HG03575 (cell line): ENCODE measurements around the gene SPP2.

ENCODE experiments used
- ATAC-seq: cut with Tn5 transposase; IDR thresholded peaks from one replicate; pipeline ENCODE4 v1.9.1; 2021; ENCODE audit not compliant: unreplicated experiment, insufficient number of reproducible peaks, low FRiP score; ENCODE audit errors: extremely low read depth

Gene SPP2

DNA sequence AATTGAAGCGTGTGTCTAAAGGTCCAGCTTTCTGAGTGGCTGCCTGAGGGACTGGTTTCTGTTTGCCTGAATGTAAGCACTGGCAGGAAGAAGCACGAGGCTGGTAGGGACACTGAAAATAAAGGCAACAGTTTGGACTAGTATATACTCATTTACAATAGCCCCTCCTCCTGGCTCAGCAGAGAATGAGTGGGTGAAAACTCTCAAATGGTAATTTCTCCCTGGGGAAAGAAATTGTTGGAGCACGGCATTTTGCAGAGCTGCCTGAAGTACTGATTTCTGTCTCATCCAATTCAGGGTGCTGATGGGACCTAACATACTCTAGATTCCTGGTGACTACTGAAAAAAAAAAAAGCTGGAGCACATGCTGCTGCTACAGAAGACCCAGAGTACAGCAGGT lies 17.3 kb upstream of the SPP2 start:
- no peak for ATAC-seq

- no peak for ATAC-seq
Measured at GRCh38 chr2:234033885-234034284, 16.6 kb upstream of the SPP2 start.

DNA sequence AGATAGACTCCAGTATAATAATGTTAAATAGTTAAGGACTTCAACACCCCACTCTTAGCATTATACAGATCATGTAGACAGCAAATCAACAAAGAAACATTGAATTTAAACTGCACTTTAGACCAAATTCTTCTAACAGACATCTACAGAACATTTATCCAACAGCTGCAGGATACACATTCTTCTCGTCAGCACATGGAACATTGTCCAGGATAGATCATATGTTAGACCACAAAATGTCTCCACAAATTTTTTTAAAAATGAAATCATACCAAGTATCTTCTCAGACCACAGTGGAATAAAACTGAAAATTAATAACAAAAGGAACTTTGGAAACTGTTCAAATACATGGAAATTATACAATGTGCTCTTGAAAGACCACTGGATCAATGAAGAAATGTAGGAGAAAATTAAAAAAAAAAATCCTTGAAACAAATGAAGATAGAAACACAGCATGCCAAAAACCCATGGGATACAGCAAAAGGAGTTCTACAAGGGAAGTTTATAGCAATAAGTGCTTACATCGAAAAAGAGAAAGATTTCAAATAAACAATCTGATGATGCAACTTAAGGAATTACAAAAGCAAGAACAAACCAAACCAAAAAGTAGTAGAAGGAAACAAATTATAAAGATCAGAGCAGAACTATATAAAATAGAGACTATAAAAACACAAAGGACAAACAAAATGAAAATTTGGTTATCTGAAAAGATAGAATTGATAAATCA lies 12.3 kb upstream of the SPP2 start:
- no peak for ATAC-seq

GRCh38 chr2:234044157-234044556 lies 6.3 kb upstream of the SPP2 start:
- no peak for ATAC-seq

DNA sequence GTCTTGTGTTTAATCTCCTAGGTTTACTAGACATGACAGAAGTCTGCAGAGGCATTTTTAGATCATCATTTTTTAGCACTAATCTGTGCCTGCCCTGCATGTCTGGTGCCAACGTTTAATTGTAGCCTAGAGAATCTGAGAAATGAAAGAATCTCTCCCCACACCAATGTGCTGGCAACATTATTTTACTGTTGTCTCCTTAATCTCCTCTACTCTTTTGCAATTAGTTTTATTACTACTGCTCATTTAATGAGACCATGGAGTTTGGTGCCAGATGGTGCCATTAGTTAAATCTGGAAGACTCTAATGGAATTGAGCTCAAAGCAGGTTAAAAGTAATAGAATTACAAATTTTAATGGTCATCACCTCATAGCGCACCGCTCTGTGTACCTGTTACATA lies 4.0 kb upstream of the SPP2 start:
- no peak for ATAC-seq

DNA sequence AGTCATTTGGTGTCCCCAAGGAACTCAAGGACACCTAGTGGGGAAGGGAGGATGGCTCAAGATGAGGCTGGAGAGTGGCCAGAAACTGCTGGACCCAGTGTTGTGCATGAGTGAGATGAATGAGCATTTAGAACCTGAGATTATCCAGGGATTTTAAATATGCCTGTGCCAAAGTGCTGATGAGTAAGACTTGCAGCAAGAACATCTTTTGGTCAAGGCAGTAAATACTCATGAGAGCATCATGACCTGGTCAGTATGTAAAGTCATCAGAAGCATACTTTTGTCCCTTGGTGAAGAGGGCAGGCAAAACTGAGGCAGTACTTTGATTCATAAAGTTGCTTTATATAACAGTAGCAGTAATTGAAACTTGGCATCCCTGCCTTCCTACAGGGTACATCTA lies 3.1 kb upstream of the SPP2 start:
- ATAC-seq: no peak

DNA sequence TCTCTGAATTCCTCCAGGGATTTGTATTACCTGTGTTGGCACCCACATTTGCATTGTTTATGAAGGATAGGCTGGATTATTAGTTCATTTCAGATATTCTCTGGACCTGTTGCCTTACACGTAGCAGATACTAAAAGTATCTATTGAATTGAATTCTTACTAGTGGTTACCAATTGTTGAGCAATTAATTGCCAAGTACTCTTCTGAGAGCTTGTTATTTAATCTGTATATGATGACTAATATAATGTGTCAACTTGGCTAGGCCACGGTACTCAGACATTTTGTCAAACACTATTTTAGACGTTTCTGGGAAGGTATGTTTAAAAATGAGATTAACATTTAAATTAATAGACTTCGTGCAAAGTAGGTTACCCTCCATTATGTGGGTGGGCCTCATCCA lies 2.5 kb upstream of the SPP2 start:
- no peak for ATAC-seq

- no peak for ATAC-seq
Measured at GRCh38 chr2:234051374-234052070, 1.0 kb downstream of the SPP2 start.

GRCh38 chr2:234058881-234059280 lies 8.4 kb downstream of the SPP2 start:
- ATAC-seq: no peak

DNA sequence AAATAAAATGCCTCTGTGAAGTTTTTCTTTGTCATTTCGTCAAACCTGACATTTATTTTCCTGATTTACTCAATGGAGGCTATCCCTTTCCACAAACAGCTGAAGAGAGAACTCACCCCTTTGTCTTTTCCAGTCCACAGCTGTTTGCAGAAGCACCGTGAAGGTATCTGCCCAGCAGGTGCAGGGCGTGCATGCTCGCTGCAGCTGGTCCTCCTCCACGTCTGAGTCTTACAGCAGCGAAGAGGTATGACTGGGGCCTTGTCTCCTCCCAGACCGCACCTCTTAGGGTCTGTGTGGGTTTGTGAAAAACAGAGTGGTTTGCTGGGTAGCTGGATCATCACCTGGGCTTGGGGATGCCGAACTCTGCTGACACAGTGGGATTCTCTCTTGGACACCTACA lies 9.7 kb downstream of the SPP2 start:
- no peak for ATAC-seq

- no peak for ATAC-seq
Measured at GRCh38 chr2:234061624-234062257, 11.2 kb downstream of the SPP2 start.

DNA sequence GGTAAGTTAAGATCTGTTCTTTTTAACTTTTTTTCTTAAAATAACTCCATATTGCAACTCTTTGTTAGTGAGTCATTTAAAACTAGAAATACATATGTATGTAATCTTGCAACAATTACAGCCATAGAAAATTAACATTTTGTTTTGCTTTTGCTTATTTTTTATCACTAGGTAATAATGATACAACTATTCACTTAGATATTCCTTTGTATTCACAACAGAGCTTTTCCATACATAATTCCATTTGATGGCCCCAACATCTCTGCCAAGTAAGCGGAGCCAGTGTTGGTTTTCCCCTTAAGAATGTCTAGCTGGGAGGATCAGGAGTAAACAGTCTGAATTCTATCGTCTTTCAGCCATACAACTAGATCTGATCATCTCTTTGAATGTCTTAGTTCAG lies 16.1 kb downstream of the SPP2 start:
- ATAC-seq: no peak

DNA sequence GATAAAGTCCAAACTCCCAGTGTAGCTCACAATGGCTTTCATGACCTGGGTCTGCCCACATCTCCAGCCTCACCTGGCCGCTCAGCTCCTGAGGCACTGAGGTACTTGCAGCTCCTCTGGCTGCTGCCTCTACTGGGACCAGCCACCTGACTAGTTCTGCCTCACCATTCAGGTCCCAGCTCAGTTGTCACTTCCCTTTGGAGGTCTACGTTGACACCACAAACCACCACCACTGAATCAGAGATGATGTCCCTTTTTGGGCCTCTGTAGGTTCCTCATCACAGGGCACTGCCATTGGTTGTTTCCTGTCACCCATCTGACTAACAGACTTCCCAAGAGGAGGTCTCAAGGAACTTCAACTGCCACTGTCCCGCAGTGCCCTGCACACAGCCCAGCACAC lies 21.2 kb downstream of the SPP2 start:
- no peak for ATAC-seq

- no peak for ATAC-seq
Measured at GRCh38 chr2:234072454-234072853, 22.0 kb downstream of the SPP2 start.

DNA sequence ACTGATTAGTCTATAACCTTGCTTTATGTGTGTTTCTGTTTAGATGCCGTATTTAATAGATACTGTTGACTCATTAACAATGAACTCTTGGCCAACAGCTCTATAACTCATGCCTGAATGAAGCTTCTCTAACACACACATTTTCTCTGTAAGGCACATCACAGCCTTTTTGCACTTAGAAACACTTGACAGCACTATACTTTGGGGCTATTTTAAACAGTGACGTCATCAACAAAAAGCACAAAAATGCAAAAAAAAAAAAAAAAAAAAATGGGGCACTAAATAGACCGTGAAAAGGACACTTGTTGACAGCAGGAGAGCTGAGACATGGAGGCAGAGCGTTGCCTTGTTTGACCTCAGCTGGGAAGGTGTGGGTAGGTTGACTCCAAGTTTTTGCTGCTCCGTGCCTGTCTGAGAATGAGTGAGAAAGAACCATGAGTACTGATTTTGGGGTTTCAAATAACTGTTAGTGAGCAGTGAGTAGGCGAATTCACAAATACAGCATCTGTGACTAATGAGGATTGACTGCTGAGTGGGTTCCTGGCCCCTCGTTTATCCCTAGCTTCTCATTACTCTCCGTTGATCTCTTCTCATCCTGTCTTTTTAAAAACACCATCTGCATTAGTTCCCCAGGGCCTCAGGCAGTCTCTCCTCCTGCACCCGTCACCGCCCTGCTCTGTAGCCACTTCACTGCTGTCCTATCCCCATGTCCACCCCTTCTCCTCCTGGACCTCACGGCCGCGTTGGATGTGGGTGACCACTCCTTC lies 24.4 kb downstream of the SPP2 start:
- no peak for ATAC-seq

DNA sequence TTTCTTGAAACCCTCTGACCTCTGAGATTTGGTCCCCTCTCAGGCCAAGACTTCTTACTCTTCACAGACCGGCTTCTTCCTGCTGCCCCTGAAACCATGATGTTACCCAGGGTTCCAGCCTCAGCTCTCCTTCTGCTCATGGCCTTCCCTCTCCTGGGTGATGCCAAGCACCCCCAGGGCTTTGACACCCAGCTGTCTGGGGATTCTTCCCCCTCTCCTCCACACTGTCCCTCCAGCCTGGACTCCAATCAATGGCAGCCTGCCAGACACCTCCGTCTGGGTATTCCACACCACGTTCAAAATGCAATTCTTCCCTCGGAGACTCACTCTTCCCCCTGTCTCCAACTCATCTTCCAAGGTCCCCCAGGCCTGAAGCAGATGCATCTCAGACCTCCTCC lies 25.0 kb downstream of the SPP2 start:
- ATAC-seq: no peak

GRCh38 chr2:234075947-234076346 lies 25.4 kb downstream of the SPP2 start:
- ATAC-seq: no peak

DNA sequence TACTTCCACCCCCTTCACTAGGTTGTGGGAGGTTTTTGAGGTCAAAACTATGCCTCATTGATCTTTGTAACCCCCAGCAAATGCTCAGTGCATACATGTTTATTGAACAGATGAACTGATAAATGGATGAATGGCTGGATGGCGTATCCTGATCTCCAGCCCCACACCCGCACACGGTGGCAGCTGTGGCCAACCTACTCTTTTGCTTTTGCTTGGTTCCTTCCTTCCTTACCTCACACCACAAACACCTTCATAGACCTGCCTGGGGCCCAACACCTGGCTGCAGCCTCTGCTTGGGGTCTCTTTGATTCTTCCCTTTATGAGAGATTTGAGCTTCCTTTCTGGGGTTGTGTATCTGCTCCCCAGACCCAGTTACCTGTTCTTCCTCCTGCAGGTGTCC lies 25.9 kb downstream of the SPP2 start:
- no peak for ATAC-seq

DNA sequence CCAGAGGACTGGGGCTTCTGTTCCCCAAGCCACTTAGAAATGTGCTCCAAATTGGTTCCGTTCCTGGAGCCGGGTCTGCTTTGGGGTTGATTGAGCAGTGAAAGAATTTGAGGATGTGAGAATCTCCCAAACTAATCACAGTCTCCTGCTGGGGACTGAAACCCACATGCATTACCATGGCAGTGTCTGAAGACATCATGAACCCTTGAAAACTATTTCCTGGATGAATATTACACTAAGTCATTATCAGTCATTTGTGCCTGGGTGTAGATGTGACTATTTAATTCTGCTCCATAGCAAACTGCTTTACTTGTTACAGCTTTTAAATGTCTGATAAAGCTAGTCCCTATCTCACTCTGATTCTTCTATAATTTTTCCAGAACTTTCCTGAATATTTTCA lies 27.6 kb downstream of the SPP2 start:
- ATAC-seq: no peak
